Thoracic aorta (tissue), 2 donors: ENCODE results near the gene TLR6. TPM values are rescaled to one million over a fixed set of nuclear protein-coding genes. Genes with fewer than 3 reads are reported as not detected.

Source experiments
- ATAC-seq: fragments of 150-250 bp; one replicate; pipeline ENCODE4 v1.8.0; 2017; ENCODE audit warnings: low read depth; ENCODE audit not compliant: insufficient number of reproducible peaks, low FRiP score
- DNase-seq: peaks from one replicate; pipeline ENCODE4 v3.0.0-alpha.2; 2020; ENCODE audit warnings: low spot score
- H3K27ac ChIP-seq, 2 donors: fragments of 200-600 bp; sonication (generic); 1 replicate in 1 of 2; 2 replicates in 1 of 2; pipeline ENCODE4 v1.5.1; 2016; ENCODE audit warnings: mild to moderate bottlenecking in 2 of 2, moderate library complexity in 2 of 2
- H3K27me3 ChIP-seq: fragments of 200-600 bp; sonication (generic); replicated peaks from 2 replicates; pipeline ENCODE4 v1.6.0; 2016; ENCODE audit warnings: mild to moderate bottlenecking; ENCODE audit not compliant: insufficient read depth
- H3K36me3 ChIP-seq: fragments of 200-600 bp; sonication (generic); one replicate; pipeline ENCODE4 v1.5.1; 2016
- H3K4me1 ChIP-seq, 2 donors: fragments of 200-600 bp; sonication (generic); 1 replicate in 1 of 2; 2 replicates in 1 of 2; pipeline versions ENCODE4 v1.5.1 to v1.6.0; 2016; ENCODE audit warnings: low read depth in 2 of 2, mild to moderate bottlenecking in 1 of 2; ENCODE audit not compliant: control insufficient read depth in 1 of 2
- H3K4me3 ChIP-seq: fragments of 200-600 bp; sonication (generic); 2 replicates; pipeline ENCODE4 v1.5.1; 2016; ENCODE audit warnings: mild to moderate bottlenecking
- H3K9me3 ChIP-seq: fragments of 200-600 bp; sonication (generic); 2 replicates; pipeline ENCODE4 v1.5.1; 2016
- CTCF ChIP-seq: fragments of 200-600 bp; sonication (generic); IDR thresholded peaks from one replicate; pipeline ENCODE4 v1.5.1; 2019; ENCODE audit warnings: antibody characterized with exemption
- total RNA-seq, 2 donors: library from RNA; depleted of rRNA; stranded (reverse); fragments of >200 nt; gene quantifications; one replicate each; pipeline versions ENCODE4 v1.1.0 to v1.2.3, GENCODE V29; 2016

The TLR6 gene
- total RNA-seq, 2 donors from 2014 or later = 1.8 to 3.5 TPM

- no peaks in the 10 kb centered on the region for H3K9me3 ChIP-seq
- no peak for TF ChIP-seq CTCF
- ATAC-seq (no peak), DNase-seq (no peak)
- H3K4me3 ChIP-seq = no peak overlapping the region
- H3K4me1 ChIP-seq = no peaks in the 10 kb centered on the region
- H3K27ac ChIP-seq = no peak overlapping the region
- no peaks in the 10 kb centered on the region for H3K36me3 ChIP-seq
- H3K27me3 ChIP-seq = no peaks in the 10 kb centered on the region
Measured at GRCh38 chr4:38822748-38823303, 33.8 kb downstream of the TLR6 start.

- no peak overlapping the region for H3K4me3 ChIP-seq
- H3K27ac ChIP-seq = no peak overlapping the region
- no peaks in the 10 kb centered on the region for H3K9me3 ChIP-seq
- ATAC-seq = no peak
- no peak for DNase-seq
- H3K4me1 ChIP-seq = no peaks in the 10 kb centered on the region
- no peak for TF ChIP-seq CTCF
- no peaks in the 10 kb centered on the region for H3K36me3 ChIP-seq
- no peaks in the 10 kb centered on the region for H3K27me3 ChIP-seq
Measured at GRCh38 chr4:38821739-38822138, 34.9 kb downstream of the TLR6 start.

GRCh38 chr4:38820329-38821061 lies 36.1 kb downstream of the TLR6 start:
- no peaks in the 10 kb centered on the region for H3K36me3 ChIP-seq
- no peak for TF ChIP-seq CTCF
- H3K27me3 ChIP-seq = no peaks in the 10 kb centered on the region
- H3K4me1 ChIP-seq = no peaks in the 10 kb centered on the region
- no peak overlapping the region for H3K27ac ChIP-seq
- no peak overlapping the region for H3K4me3 ChIP-seq
- DNase-seq (no peak), ATAC-seq (no peak)
- H3K9me3 ChIP-seq = no peaks in the 10 kb centered on the region

- H3K36me3 ChIP-seq = no peaks in the 10 kb centered on the region
- no peak for ATAC-seq
- H3K27me3 ChIP-seq = no peaks in the 10 kb centered on the region
- H3K9me3 ChIP-seq = no peaks in the 10 kb centered on the region
- TF ChIP-seq CTCF = no peak
- no peaks in the 10 kb centered on the region for H3K4me1 ChIP-seq
- no peak for DNase-seq
- no peak overlapping the region for H3K4me3 ChIP-seq
- no peak overlapping the region for H3K27ac ChIP-seq
Measured at GRCh38 chr4:38819569-38819968, 37.0 kb downstream of the TLR6 start.

GRCh38 chr4:38818441-38818976 lies 38.1 kb downstream of the TLR6 start:
- DNase-seq (no peak), ATAC-seq (no peak)

More at GRCh38 chr4:38818441-38818976, 38.1 kb downstream of the TLR6 start:
- Histone ChIP-seq H3K27me3 (no peaks in the 10 kb centered on the region), H3K4me1 (no peaks in the 10 kb centered on the region), H3K4me3 (no peak overlapping the region), H3K9me3 (no peaks in the 10 kb centered on the region), H3K27ac (no peak overlapping the region), H3K36me3 (no peaks in the 10 kb centered on the region)
- no peak for TF ChIP-seq CTCF
